GM18873 (cell line): ENCODE measurements around the gene TTYH2.

Experiments
- ATAC-seq: cut with Tn5 transposase; IDR thresholded peaks from one replicate; pipeline ENCODE4 v1.9.1; 2021; ENCODE audit warnings: mild to moderate bottlenecking, moderate library complexity, moderate number of reproducible peaks; ENCODE audit not compliant: unreplicated experiment, low FRiP score

TTYH2 gene

DNA sequence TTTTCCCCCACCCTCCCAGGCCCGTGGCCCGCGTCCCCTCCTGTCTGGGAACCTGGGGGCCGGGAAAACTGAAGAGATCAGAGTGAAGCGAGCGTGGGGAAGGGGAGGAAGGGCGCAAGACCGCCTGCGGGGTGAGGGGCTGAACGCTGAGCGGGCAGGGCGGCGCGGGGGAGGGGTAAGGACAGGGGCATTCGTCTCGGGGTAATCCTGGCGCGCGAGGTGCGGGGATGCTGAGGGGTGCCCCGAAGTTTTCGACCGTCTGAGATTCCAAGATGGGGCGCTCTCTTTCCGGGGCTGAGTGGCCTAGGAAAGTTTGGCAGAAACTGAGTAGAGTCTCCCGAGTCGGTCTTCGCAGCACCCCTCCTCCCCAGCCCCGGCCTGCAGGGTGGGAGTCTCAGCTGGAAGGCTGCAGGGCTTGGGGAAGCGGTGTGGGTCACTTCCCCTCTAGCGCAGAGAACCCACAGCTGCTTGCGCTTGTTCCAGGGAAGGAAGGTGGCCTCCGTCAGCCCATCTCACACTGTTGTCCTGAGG is 555 bp downstream of the TTYH2 start:
- ATAC-seq = no peak

DNA sequence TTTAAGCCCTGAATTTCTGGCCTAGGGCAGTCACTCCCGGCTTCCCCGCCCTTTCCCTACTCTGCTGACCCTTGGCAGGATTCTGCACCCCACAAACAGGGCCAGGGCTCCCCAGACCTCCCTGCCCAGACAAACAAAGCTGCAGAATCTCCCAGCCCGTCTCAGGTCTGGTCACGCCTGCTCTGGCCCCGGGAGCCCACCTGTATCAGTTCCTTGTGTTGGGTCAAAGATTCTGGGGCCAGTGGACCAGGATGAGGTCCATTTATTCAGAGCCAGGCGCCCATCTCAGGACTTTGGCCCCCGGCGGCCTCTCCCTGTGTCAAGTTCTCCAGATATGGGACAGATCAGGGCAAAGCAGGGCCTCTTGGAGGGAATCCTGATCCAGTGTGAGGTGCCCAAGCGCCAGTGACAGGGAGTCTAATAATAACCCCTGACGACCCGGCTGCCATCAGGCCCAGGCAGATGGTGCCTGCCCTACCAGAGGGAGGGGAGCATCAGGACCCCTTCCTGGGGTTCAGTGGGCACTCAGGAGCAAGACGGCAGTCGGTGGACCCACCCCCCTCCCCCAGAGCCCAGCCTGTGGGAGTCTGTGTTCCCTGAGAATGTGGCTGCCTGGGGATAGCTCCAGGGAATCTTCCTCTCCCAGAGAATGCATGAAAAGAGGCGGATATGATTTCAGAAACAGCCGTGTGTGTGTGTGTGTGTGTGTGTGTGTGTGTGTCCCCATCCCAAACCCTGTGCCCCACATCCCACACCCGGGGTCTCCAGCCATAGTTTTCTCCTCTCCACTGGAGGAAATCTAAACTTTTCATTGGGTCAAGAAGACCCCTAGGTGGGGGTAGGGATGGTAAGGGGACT is 1.3 kb downstream of the TTYH2 start:
- no peak for ATAC-seq

DNA sequence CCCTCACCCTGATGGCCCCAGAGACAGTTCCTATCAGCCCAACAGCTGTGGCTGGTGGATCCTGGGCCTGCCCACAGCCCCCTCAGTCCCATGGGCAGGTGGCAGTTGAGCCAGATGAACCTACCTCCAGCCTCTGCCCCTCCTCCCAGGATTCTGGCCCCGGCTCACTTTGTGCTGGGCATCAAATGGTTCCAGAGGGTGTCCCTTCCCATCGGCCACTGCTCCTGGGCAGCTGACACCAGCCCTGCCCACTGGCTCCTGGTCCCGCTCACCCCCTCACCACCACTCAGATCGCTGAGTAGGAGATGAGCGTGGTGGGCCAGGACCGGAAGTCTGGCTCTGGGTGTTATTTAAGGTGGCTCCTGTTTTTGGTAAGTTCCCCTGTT is 2.0 kb downstream of the TTYH2 start:
- ATAC-seq = no peak

DNA sequence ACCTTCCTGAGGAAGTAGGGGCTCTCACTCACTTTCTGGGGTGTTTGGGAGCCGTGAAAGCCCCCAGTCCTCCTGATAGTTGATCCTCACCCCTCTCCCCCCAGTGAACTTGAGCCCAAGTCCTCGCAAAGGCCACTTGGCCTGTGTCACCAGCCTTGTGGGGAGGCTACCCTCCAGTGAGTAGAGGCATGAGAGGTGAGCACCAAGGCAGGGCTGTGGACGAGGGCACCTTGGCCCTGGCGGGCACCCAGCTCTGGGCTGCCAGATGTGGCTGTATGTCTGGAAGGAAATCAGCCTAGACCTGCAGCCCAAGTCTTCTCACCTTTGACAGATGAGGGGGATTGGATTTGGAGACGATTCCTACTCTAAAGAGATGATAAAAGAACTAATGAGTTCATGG is 3.1 kb downstream of the TTYH2 start:
- ATAC-seq = no peak

DNA sequence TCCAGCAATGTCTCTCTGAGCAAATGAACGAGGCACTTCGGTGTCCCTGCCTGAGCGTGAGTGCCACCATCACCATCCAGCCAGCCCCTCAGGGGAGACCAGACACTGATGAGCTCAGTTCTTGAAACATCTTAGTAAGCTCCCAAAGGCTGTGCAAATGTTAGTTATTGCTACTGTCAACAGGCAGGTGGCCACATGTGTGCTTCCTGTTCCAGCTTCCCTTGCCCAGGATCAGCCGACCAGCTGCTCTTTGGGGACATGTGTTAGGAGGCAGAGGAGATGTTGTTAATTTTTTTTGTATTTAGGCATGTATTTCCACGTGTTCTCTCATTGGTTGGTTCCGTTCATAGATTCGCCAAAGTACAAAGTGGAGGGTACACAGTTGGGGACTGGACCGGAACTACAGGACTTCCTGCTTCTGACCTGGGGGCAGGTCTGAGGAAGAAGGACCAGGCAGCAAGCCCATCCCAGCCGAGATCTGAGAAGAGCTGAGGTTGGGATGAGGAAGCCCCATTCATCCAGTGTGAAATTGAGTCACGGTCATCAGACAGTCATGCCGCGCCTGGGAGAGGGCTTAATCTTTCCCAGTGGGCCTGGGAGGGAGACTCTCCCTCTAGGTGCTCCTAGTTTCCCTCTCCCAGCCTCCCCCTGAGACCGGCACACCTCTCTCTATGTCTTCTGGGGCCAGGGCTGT is 3.8 kb downstream of the TTYH2 start:
- ATAC-seq = no peak

DNA sequence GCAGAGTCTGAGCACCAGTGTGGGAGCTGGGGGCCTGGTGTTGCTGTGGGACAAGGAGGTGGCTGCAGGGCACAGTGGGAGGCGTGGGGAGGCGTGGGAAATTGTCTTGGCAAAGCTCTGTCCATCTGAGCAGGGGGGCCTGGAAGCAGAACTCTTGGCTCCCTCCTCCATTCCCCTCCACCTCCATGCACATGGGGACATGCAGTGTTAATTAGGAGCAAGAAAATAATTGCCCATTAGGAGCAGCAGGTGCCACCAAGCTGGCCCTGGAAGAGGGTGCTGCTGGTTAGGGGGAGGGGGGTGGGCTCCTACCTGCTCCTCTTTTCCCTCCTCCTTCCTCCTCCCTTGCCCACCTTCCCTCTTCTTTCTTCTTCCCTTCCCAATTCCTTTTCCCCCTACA is 4.5 kb downstream of the TTYH2 start:
- no peak for ATAC-seq

DNA sequence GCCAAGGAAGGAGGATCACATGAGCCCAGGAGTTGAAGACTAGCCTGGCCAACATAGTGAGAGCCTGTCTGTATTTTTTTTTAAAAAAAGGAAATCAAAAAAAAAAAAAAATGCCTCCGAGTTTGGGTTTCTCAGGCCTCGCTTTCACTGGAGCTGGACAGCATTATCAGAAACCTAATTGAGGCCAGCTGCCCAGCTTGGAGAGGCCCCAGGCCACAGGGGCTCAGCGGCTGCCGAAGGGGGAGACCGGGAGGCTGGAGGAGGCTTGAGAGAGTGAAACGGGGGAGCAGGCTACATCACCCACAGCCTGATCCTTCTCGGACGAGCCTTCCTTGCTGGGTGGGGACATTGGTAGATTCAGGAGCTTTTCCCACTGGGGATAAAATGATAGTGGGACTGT is 5.1 kb downstream of the TTYH2 start:
- ATAC-seq = no peak

DNA sequence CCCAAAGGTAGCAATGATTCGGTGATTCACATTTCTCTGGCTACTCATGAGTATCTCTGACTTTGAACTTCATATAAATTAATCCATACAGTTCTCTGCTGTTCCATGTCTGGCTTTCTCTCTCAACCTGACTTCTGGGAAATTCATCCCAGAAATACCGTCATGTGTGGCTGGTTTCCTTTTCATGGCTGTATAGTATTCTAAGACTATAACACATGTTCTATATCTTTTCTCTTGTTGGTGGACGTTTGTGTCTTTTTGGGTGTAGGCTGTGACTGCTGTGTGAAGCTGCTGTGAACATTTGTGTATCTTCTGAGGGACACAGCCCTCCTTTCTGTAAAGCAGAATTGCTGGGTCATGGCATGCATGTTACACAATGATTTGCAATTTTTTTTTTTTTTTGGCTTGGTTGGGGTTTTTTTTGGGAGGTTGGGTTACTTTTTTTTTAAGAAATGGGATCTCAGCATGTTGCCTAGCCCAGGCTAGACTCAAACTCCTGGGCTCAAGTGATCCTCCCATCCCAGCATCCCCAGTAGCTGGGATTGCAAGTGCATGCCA is 6.3 kb downstream of the TTYH2 start:
- no peak for ATAC-seq

DNA sequence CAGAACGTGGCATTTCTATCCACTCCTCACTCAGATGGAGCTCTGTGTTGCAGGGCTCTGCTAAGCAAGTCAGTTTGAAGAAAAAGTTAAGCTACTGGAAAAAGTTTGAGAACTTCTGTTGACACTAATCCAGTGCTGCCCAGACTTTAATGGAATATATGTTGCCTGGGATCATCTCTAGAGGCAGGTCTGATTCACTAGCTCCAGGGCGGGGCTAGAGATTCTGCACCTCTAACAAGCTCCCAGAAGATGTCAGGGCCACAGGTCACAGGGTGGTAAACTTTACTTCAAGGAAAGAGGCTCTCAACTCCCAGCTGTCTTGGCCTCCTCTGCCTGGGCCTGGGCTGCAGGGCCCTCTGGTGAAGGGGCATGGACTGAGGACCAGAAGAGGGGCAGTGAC is 6.8 kb downstream of the TTYH2 start:
- no peak for ATAC-seq

DNA sequence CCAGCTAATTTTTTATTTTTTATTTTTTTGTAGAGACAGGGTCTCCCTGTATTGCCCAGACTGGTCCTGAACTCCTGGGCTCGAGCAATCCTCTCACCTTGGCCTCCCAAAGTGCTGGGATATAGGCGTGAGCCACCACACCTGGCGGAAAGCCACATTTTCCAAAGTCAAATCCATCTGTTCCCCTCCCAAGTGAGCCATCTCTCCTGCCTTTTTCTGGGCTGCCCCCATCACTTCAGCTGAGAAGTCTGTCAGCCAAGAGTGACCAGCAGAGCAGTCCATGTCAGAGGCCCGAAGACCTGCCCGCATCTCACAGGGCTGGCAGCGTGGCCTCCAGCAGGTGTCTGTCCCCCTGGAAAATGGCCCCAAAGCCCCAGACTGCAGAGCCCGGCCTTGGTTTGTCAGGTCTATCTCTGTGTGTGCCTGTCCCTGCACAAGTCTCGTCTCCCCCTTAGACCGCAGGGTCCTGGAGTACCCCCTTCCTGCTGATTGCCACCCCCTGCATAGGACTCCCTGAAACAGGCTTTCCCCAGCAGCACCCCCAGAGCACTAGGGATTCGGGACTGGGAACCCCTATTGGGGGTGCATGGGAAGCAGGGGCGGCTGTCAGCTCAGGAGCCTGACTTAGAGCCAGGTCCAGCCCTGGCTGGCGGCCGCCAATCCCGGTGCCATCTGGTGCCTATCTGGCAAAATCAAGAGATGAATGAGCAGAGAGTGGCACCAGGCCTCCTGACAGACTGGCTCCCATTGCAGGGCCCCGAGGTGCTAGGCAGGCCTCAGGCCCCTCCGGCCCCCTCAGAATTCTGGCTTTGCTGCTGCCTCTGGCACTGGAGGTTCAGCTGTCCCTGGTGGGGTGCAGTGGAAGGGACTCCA is 7.8 kb downstream of the TTYH2 start:
- ATAC-seq = no peak

DNA sequence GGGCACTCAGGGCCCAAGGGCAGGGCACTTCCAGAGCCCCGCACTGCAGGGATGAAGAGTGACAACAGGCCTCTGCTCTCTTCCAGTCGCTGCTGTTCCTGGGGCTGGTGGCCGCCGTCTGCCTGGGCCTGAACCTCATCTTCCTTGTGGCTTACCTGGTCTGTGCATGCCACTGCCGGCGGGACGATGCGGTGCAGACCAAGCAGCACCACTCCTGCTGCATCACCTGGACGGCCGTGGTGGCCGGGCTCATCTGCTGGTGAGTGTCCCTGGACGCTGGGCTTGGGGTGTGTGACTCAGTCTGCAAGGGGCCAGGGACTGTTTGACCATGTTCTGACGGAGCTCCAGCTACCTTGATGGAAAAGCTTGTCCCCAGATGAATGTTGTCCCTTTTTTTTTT is 9.0 kb downstream of the TTYH2 start:
- no peak for ATAC-seq

DNA sequence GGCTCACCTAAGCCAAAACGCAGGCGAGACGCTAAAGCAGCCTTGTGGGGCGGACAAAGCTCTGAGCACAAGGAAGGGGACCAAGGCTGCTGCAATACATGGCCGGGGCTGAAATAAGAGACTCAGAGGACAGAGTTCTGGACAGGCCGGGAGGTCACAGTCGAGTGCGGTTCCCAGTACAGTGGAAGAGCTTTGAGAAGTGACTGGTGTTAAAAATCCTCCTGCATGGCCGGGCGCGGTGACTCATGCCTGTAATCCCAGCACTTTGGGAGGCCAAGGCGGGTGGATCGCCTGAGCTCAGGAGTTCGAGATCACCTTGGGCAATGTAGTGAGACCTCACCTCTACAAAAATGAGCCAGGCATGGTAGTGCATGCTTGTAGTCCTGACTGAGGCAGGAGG is 10.5 kb downstream of the TTYH2 start:
- no peak for ATAC-seq

DNA sequence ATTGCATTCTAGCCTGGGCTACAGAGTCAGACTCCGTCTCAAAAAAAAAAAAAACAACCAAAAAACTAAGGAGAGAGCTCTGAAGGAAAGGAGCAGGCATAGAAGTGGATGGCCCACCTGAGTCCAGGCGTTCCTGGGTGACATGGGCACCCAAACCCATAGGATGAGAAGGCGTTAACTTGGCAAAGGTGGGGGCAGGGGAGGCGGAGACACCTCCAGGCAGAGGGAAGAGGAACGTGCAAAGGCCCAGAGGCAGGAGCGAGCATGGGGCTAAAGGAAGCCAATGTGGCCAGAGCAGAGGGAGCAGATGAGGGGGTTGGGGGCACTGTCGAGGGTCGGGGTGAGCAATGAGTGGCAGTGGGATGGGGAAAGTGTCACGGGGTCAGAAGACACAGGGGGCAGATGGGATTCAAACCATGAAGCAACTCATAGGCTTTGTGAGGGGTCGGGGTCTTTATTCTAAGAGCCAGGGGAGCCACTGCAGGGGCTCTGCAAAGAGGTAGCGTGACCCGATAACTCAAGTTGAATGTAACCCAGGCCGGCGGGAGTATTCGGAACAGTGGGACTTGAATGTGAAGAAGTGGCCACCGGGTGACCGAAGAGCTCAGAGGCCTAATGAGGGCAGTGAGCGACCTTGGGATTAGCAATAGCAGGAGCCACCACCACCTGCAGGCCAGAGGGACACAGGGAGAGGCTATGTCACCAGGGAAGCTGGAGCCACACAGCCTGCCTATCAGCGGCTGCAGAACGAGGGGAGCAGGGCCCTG is 11.8 kb downstream of the TTYH2 start:
- no peak for ATAC-seq

DNA sequence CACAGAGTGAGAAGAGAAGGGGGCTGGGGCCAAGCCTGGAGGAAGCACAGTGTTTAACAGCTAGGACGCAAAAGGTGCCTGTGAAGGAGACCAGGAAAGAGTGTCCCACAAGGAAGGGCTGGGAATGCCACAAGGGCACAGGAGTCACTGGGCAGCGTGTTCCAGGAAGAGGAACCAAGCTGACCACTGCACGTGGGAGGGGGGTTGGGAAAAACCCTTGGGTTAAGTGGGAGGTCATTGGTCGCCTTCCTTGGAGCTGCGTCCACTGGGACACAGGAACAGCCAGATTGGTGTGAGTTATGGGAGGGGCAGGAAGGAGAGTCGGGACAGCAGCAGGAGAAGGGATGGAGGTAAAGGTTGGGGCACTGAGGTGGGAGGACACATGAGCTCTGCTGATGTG is 12.9 kb downstream of the TTYH2 start:
- ATAC-seq = no peak

DNA sequence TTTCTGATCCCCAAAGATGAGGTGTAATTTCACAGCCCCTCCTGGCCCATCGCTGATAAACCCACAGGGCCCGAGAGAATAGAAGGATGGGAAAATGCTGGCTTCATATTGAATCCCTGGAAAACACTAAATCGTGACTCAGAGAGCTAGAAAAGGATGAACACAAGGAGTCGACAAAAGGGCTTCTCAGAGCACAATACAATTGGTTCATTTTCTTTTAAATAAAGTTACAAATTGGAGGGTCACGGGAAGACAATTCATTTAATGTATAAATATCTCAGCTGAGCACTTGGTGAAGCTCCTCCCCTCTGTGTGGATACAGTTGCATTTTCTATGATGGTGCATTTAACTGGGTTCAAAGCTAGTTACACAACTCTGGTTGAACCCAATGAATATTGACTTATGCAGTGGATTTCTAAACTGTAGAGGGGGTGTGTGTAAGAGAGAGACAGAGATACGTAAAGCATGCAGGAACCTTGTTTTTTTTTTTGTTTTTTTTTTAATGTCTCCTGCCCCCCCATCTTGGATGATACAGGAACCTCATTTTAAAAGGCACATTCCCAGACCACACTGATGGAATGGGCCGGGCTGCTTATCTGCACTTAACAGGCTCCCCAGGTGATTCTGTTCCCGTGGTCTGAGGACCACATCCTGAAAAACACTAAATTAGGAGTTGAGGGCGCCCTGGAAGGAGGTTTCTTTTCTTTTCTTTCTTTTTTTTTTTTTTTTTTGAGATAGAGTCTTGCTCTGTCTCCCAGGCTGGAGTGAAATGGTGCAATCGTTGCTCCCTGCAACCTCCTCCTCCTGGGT is 14.1 kb downstream of the TTYH2 start:
- no peak for ATAC-seq

DNA sequence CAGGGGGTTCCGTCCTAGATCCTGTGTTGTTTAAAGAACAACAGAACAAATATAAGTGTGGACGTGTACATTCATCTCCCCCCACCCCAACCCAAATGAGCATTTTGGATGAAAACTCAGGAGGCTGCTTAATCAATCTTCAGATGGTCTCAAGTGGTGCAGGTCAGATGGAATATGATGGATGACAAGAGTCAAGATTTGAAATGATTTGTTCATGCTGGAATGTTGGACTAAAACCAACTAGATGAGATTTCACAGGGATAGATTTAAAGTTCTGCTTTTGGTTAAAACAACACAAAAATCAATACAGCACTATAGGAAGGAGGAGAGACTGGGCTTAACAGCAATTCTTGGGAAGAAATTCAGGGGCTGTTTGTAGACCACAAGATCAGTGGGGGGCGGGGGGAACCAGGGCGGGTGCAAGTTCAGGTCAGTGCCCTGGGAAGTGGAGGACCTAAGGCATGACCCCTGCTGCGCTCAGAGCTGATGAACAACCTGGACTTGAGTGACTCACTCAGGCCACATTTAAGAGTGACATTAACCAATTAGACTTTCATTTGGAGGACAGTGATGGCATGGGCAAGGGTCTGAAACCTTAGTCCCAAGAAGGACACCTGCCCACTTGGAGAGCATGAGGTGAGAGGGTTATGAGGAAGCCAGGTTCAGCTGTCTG is 15.1 kb downstream of the TTYH2 start:
- ATAC-seq = no peak

DNA sequence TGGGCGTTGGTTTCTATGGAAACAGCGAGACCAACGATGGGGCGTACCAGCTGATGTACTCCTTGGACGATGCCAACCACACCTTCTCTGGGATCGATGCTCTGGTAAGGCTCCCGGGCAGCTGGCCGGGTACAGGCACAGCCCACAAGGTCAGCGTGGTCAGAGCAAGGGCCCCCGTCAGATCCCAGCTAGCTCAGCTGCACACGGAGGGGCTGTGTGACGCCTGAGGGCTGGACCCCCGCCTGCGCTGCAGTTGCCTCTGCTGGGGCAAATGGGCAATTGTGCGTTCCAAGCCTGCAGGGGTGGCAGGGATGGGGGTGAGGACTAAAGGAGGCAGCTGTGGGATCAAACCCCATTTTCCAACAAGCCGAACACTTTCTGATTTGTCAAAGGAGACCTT is 17.5 kb downstream of the TTYH2 start:
- no peak for ATAC-seq
